HG03175 (cell line): ENCODE results near the gene CPNE1.

ENCODE experiments used
- ATAC-seq: cut with Tn5 transposase; IDR thresholded peaks from one replicate; pipeline ENCODE4 v1.9.1; 2021; ENCODE audit warnings: mild to moderate bottlenecking, moderate library complexity; ENCODE audit not compliant: unreplicated experiment

CPNE1 gene

GRCh38 chr20:35621560-35621946 is 43.1 kb downstream of the CPNE1 start:
- no peak for ATAC-seq

- ATAC-seq: no peak
Measured at GRCh38 chr20:35620818-35621559, 43.7 kb downstream of the CPNE1 start.

- peak; percentile 33 for ATAC-seq
Measured at GRCh38 chr20:35619196-35620095, 45.3 kb downstream of the CPNE1 start.

DNA sequence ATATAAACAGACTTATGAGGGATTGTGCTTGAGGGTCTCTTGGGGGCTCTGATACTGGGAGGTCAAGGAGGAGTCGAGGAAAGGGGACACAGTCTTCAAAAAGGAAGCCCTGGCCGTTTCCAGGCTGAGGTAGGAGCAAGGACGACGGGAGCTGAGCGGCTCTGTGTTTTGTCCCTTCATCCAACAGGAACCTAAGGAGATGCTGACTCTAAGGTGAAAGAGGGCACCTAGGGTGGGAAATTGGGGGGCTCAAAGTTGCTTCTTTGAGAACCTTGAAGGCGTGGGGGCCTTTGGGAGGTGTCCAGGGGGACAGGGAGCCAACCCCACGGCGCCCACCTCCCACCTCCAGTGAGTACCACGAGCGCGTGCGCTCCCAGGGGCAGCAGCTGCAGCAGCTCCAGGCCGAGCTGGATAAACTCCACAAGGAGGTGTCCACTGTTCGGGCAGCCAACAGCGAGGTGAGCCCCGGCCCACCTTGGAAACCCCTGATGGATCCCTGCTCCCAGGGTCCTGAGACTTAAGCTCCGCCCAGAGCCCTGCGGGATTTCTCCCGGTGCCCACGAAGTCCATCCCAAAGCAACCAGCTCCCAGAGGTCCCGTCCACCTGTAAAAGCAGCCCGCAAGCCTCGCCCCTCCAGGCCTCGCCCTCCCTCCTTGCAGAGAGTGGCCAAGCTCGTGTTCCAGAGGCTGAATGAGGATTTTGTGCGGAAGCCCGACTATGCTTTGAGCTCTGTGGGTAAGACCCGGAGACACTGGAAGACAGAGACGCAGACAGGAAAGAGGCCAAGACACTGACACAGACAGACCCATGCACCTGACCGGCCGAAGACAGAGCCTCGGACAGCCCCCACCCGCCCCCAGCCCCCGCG is 46.2 kb downstream of the CPNE1 start:
- ATAC-seq: no peak

GRCh38 chr20:35617397-35618262 is 47.1 kb downstream of the CPNE1 start:
- peak; percentile 18 for ATAC-seq

DNA sequence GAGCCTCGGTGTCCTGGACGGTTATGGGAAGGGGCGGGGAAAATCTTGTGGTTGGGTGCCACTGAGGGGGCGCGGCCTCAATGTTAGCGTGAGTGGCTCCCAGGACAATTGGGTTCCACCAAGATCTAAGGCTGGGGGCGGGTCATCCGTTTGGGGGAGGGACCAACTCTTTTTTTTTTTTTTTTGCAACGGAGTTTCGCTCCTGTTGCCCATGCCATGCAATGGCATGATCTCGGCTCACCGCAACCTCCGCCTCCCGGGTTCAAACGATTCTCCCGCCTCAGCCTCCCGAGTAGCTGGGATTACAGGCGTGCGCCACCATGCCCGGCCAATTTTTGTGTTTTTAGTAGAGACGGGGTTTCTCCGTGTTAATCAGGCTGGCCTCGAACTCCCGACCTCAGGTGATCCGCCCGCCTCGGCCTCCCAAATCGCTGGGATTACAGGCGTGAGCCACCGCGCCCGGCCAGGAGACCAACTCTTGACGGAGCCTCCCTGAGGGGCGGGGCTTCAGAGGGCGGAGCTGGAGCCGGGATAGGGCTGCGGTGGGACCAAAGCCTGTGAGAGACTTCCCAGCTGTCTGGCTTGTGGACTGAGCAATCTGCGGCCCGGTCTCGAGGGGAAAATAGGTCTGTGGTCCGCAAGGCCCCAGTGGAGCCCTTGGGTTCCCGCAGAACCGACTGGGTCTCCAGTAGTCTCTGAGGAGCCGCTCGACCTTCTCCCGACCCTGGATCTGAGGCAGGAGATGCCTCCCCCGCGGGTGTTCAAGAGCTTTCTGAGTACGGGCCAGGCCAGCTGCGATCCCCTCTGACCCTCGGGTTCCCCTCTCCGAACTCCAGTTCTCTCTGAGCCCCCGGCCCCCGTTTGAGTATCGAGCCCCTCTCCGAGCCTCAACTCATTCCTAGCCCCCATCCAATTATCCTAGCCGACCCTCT is 48.0 kb downstream of the CPNE1 start:
- no peak for ATAC-seq

DNA sequence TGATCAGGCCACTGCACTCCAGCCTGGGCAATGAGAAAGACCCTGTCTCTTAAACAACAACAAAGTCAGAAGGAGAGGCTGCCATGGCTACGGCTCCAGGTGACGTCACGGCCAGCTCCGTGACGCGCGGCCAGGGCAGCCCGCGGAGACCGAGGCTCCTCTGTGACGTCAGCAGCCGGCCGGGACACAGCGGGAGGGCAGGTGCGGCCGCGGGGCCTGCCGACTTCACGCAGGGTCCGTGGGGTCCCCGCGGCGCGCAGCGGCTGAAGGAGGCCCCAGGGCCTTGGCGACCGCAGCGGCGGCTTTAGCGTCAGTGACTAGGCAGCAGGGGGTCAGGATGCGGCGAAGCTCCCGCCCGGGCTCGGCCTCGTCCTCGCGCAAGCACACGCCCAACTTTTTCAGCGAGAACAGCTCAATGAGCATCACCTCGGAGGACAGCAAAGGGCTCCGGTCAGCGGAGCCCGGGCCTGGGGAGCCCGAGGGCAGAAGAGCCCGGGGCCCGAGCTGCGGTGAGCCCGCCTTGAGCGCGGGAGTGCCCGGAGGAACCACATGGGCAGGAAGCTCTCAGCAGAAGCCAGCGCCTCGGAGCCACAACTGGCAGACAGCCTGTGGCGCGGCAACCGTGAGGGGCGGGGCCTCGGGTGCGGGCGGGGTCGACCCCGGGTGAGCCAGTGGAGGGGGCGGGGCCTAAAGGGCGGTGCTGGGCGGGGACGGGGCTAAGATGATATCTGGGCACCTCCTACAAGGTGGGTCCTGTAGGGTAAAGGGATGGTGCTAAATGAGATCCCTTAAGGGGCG is 48.8 kb downstream of the CPNE1 start, which contains the start of gene SPAG4:
Gene SPAG4 (plus strand): TSS at position 163 of the 798 bp plus-strand sequence. CDS start 175 bp downstream, at position 338.
- ATAC-seq: peak; percentile 80

DNA sequence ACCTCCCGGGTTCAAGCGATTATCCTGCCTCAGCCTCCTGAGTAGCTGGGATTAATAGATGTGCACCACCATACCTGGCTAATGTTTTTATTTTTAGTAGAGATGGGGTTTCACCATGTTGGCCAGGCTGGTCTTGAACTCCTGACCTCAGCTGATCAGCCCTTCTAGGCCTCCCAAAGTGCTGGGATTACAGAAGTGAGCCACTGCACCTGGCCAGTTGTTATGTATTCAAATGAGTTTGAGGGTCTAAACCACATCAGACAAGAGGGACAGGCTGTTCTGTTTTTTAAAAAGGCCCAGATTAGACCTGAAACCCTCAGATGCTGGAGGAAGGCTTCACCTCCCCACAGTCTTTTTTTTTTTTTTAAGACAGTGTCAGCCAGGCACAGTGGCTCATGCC is 53.2 kb downstream of the CPNE1 start:
- ATAC-seq: no peak

DNA sequence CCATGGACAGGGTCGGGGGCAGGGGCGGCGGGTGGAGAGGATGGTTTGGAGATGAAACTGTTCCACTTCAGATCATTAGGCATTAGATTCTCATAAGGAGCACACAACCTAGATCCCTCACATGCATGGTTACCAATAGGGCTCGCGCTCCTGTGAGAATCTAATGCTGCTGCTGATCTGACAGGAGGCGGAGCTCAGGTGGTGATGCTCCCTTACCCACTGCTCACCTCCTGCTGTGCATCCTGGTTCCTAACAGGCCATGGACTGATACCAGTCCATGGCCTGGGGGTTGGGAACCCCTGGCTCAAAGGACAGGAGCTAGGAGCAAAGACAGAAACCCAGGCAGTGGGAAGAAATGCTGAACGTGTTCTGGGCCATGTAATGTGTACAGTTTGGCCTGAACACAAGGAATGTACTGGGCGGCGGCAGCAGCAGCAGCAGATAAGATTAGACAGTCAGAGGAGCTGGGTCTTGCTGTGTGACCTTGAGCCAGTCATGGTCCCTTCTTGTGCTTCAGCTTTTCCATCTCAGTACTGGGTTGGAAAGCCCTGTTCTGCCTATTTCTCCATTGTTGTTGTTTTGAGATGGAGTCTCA is 53.8 kb downstream of the CPNE1 start:
- ATAC-seq: no peak

- no peak for ATAC-seq
Measured at GRCh38 chr20:35607003-35607735, 57.5 kb downstream of the CPNE1 start.

GRCh38 chr20:35606127-35606526 is 58.6 kb downstream of the CPNE1 start:
- no peak for ATAC-seq

DNA sequence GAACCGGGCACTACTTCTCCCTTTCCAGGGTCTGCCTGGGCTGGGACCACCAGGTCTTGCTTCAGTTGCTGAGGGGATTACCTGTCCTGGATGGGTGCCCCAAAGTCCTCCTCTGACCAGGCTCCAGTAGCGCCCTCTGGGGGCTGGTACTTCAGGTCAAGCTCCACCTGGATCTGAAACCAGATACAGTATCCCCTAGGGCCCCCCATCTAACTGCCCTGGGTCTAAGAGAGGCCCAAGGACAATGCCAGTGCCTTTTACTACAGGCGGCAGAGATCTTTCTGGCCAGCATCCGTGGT is 60.3 kb downstream of the CPNE1 start:
- ATAC-seq: no peak

- ATAC-seq: no peak
Measured at GRCh38 chr20:35603695-35604448, 60.8 kb downstream of the CPNE1 start.

- ATAC-seq: no peak
Measured at GRCh38 chr20:35602851-35603495, 61.7 kb downstream of the CPNE1 start.

DNA sequence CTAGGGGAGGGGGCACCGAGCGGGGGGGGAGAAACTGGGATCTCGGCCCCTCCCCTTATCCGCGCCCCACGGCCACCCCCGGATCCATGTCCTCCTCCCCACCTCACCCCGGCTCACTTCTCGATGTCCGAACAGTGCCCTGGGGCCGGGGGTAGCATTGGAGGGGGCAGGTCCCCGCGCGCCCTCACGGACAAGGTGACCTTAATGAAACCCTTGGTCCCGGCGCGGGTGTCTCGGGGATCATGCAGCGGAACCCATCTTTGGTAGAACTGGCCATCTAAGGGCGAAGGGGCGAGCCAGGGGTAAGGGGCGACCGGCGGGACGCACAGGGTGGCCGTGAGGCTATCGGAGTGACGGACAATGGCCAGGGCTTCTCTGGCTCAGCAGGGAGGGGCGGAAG is 62.7 kb downstream of the CPNE1 start:
- no peak for ATAC-seq
